Measurements from ENCODE around the gene GSN.

GRCh38 chr9:121331992-121332685 lies 64.2 kb downstream of the GSN start:
- TF ChIP-seq, protein P1, sequence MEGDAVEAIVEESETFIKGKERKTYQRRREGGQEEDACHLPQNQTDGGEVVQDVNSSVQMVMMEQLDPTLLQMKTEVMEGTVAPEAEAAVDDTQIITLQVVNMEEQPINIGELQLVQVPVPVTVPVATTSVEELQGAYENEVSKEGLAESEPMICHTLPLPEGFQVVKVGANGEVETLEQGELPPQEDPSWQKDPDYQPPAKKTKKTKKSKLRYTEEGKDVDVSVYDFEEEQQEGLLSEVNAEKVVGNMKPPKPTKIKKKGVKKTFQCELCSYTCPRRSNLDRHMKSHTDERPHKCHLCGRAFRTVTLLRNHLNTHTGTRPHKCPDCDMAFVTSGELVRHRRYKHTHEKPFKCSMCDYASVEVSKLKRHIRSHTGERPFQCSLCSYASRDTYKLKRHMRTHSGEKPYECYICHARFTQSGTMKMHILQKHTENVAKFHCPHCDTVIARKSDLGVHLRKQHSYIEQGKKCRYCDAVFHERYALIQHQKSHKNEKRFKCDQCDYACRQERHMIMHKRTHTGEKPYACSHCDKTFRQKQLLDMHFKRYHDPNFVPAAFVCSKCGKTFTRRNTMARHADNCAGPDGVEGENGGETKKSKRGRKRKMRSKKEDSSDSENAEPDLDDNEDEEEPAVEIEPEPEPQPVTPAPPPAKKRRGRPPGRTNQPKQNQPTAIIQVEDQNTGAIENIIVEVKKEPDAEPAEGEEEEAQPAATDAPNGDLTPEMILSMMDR (IDR thresholded peaks at IDR 0.05): peak in 4 of 6 experiments; percentile 20 to 34 (median 30)
- no peak for TF ChIP-seq POLR2A (IDR thresholded peaks at IDR 0.05)

All from Peyer's patch (tissue), 4 donors.